A549 (cell line): ENCODE measurements around the gene HMGA1. TPM values are rescaled to one million over a fixed set of nuclear protein-coding genes. Genes with fewer than 3 reads are reported as not detected.

Source experiments
- ATAC-seq, 2 experiments: fragments of 200-7000 bp in 1 of 2; fragments of >200 bp in 1 of 2; cut with Nextera tagmentation in 1 of 2; cut with Tn5 transposase in 1 of 2; 3 replicates each; pipeline versions ENCODE4 v1.8.0 to v1.9.1; 2018 to 2020; ENCODE audit warnings: mild to moderate bottlenecking in 1 of 2, moderate library complexity in 1 of 2
- CTCF ChIA-PET: fragments of 300-600 bp; sonication (Branson Sonifier 250); formaldehyde crosslinking; extraction: SDS; loops from one replicate; lab custom pipeline; 2021; ENCODE audit warnings: antibody characterized with exemption, inconsistent platforms; lab: Yijun Ruan, JAX
- POLR2A ChIA-PET: fragments of 350-600 bp; formaldehyde crosslinking; extraction: SDS; loops from one replicate; lab custom pipeline; 2021; ENCODE audit warnings: antibody characterized with exemption, inconsistent platforms; lab: Yijun Ruan, JAX
- DNase-seq, 2 experiments: peaks; one replicate each; pipeline versions ENCODE4 v3.0.0 to v3.0.0-alpha.2; 2011 to 2016; ENCODE audit warnings: low read depth in 1 of 2, low spot score in 1 of 2
- FAIRE-seq: peaks from 2 replicates; lab custom pipeline; 2011; peaks lifted over from hg19 to GRCh38; lab: Jason Lieb, UNC
- H3K27ac ChIP-seq, 2 experiments: fragments of >200 bp; sonication (Bioruptor Twin); formaldehyde crosslinking; 3 replicates each; pipeline ENCODE4 v1.5.1; 2016 to 2017
- H3K4me1 ChIP-seq: fragments of >200 bp; sonication (Bioruptor Twin); formaldehyde crosslinking; 3 replicates; pipeline ENCODE4 v1.6.1; 2016
- H3K4me2 ChIP-seq: fragments of >200 bp; sonication (Bioruptor Twin); formaldehyde crosslinking; 3 replicates; pipeline ENCODE4 v1.6.1; 2016
- H3K4me3 ChIP-seq: fragments of >200 bp; sonication (Bioruptor Twin); formaldehyde crosslinking; 3 replicates; pipeline ENCODE4 v1.5.1; 2016
- H3K9me3 ChIP-seq: fragments of >200 bp; sonication (Bioruptor Twin); formaldehyde crosslinking; 3 replicates; pipeline ENCODE4 v1.6.1; 2016
- BCL3 ChIP-seq: fragments of >200 bp; sonication (Bioruptor Twin); formaldehyde crosslinking; IDR thresholded peaks from 3 replicates; pipeline ENCODE4 v1.6.1; 2016
- CBX2 ChIP-seq: fragments of 200-600 bp; sonication (generic); IDR thresholded peaks from 2 replicates; pipeline ENCODE4 v1.6.1; 2016; ENCODE audit warnings: low read depth, mild to moderate bottlenecking, borderline replicate concordance
- CBX8 ChIP-seq: fragments of 200-600 bp; sonication (generic); IDR thresholded peaks from 2 replicates; pipeline ENCODE4 v1.6.1; 2016
- CHD2 ChIP-seq: fragments of 150-350 bp; IDR thresholded peaks from 2 replicates; pipeline ENCODE4 v1.6.1; 2014; ENCODE audit warnings: low read length; ENCODE audit not compliant: partially characterized antibody
- CHD4 ChIP-seq: fragments of 200-600 bp; sonication (generic); IDR thresholded peaks from 2 replicates; pipeline ENCODE4 v1.6.1; 2016; ENCODE audit warnings: antibody characterized with exemption, mild to moderate bottlenecking, borderline replicate concordance
- E2F6 ChIP-seq: IDR thresholded peaks from 2 replicates; pipeline ENCODE4 v1.6.1; 2012; ENCODE audit warnings: low read depth, borderline replicate concordance
- EP300 ChIP-seq, 2 experiments: fragments of >200 bp; sonication (Bioruptor Twin); formaldehyde crosslinking; IDR thresholded peaks; 2 replicates in 1 of 2; 3 replicates in 1 of 2; pipeline ENCODE4 v1.6.1; 2016 to 2017
- FOXS1 ChIP-seq: fragments of 250-450 bp; sonication (Bioruptor Pico); IDR thresholded peaks from 2 replicates; pipeline ENCODE4 v1.5.0; 2020; ENCODE audit warnings: mild to moderate bottlenecking, moderate library complexity
- HMGXB4 ChIP-seq: fragments of 250-450 bp; sonication (Bioruptor Pico); IDR thresholded peaks from 2 replicates; pipeline ENCODE4 v1.5.0; 2021; ENCODE audit warnings: mild to moderate bottlenecking, moderate library complexity, borderline replicate concordance
- KDM5A ChIP-seq: fragments of 200-600 bp; sonication (generic); IDR thresholded peaks from 2 replicates; pipeline ENCODE4 v1.6.1; 2016; ENCODE audit warnings: antibody characterized with exemption, mild to moderate bottlenecking
- NPAS2 ChIP-seq: fragments of 250-450 bp; sonication (Bioruptor Pico); IDR thresholded peaks from 2 replicates; pipeline ENCODE4 v1.8.0; 2022; ENCODE audit warnings: mild to moderate bottlenecking, moderate library complexity, borderline replicate concordance
- NR3C1 ChIP-seq: fragments of >200 bp; sonication (Bioruptor Twin); formaldehyde crosslinking; IDR thresholded peaks from 3 replicates; pipeline ENCODE4 v1.6.1; 2017
- RARB ChIP-seq: fragments of 250-450 bp; sonication (Bioruptor Pico); IDR thresholded peaks from 2 replicates; pipeline ENCODE4 v1.8.0; 2021; ENCODE audit warnings: mild to moderate bottlenecking, moderate library complexity
- RCOR1 ChIP-seq: fragments of 150-350 bp; IDR thresholded peaks from 2 replicates; pipeline ENCODE4 v1.6.1; 2014; ENCODE audit warnings: antibody characterized with exemption, low read length, low read depth
- SREBF2 ChIP-seq: fragments of 450-650 bp; IDR thresholded peaks from 2 replicates; pipeline ENCODE4 v1.6.1; 2014; ENCODE audit warnings: mild to moderate bottlenecking, moderate library complexity
- TP53 ChIP-seq: fragments of 250-450 bp; sonication (Bioruptor Pico); IDR thresholded peaks from 2 replicates; pipeline ENCODE4 v1.5.0; 2021; ENCODE audit warnings: mild to moderate bottlenecking, moderate library complexity
- ZSCAN20 ChIP-seq: fragments of 250-450 bp; sonication (Bioruptor Pico); IDR thresholded peaks from 2 replicates; pipeline ENCODE4 v1.8.0; 2022; ENCODE audit warnings: mild to moderate bottlenecking, moderate library complexity
- WGBS: methylation state at CpG from one replicate; pipeline ENCODE4 v1.1.6; 2017; ENCODE audit errors: missing lambda C conversion rate; 5-methylcytosine and 5-hydroxymethylcytosine counted together
- polyA plus RNA-seq, 4 experiments: library from polyadenylated mRNA; depleted of rRNA in 3 of 4; stranded (reverse); fragments of >200 nt; fragmentation: RNase III in 1 of 4; extraction: RNeasy Plus Mini Kit Qiagen cat#74134 plus additional on column Dnase treatment in 1 of 4; gene quantifications; 2 replicates in 3 of 4; 3 replicates in 1 of 4; pipeline ENCODE4 v1.2.3, GENCODE V29; 2011 to 2017
- TF ChIP-seq, protein P1 (sequence below): fragments of 250-450 bp; sonication (Bioruptor Pico); IDR thresholded peaks from 2 replicates; pipeline ENCODE4 v1.5.0; 2020; ENCODE audit warnings: low read depth, mild to moderate bottlenecking, moderate library complexity
- TF ChIP-seq, protein P2 (sequence below): fragments of >200 bp; sonication (Bioruptor Twin); formaldehyde crosslinking; IDR thresholded peaks from 2 replicates; pipeline ENCODE4 v1.6.1; 2016

The HMGA1 gene
- polyA plus RNA-seq, 2 of the 4 experiments (the other 2 are of a cell fraction), result 127 to 249 TPM

DNA sequence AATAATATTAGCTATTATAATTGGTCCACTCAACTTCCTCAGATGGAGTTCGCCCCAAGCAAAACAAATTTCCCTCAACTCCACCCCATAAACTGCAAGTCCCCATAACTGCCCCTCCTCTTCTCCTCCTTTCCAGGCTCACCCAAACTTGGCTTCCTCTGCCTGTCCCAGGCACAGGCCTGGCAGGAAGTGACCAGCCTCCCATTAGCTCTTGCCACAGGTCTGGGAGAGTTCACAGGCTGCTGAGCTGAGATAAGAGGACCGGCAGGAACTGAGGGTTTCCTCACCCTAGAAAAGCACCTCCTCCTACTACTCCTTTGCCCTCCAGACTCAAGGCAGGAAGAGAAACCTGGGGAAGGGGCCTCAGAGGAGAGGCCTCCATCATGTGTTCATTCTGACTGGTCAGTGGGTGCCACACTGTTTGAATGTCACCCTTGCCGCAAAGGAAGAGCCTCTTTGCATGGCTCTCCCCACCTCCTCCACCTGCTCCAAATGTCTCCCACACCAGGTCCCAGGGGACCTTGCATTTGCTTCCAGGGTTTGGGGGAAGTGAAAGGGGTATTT is 36.7 kb downstream of the HMGA1 start:
- H3K4me3 ChIP-seq, result no peak overlapping the region
- 91% methylated on average over 3 of the region's 3 CpGs for WGBS
- ATAC-seq (no peak), DNase-seq (no peak), FAIRE-seq (no peak)
- ChIA-PET CTCF (interaction anchor here (1.6 kb wide), 1 partner anchor 77 kb away, joined by 4 read pairs; no protein-coding TSS in a partner anchor), POLR2A (no interaction called here)
- no peaks in the 10 kb centered on the region for H3K9me3 ChIP-seq
- TF ChIP-seq TP53 (CRISPR knock-in tag), result no peak
- TF ChIP-seq SREBF2, result no peak
- TF ChIP-seq KDM5A, result no peak
- TF ChIP-seq E2F6, result no peak
- TF ChIP-seq CHD2, result no peak
- TF ChIP-seq, protein P1, sequence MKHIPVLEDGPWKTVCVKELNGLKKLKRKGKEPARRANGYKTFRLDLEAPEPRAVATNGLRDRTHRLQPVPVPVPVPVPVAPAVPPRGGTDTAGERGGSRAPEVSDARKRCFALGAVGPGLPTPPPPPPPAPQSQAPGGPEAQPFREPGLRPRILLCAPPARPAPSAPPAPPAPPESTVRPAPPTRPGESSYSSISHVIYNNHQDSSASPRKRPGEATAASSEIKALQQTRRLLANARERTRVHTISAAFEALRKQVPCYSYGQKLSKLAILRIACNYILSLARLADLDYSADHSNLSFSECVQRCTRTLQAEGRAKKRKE, result no peak
- TF ChIP-seq NR3C1, result no peak
- no peak for TF ChIP-seq HMGXB4 (CRISPR knock-in tag)
- H3K4me1 ChIP-seq, result no peaks in the 10 kb centered on the region
- H3K27ac ChIP-seq, result no peak overlapping the region
- no peak overlapping the region for H3K4me2 ChIP-seq

DNA sequence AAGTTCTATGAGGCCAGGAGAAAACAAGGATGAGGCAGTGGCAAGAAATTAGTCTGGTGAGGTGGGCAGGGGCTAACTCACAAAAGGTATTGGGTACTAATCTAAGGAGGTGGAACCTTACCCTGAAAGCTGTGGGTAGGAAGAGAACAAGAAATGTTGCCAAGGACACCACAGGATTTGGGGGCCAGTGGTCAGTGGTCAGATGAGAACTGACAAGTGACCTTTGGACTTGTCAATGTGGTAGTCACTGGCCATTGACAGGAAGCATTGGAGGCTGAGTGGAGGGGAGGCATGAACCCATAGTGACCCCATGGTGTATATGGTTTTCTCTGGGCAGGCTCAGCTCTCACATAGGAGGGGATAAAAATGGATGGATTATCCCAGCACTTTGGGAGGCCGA is 37.5 kb downstream of the HMGA1 start:
- 89% methylated on average over 1 of the region's 1 CpG for WGBS
- CTCF ChIA-PET, result interaction anchor here (0.9 to 1.2 kb wide), 2 partner anchors 24 to 72 kb away, joined by 3 to 4 read pairs; no protein-coding TSS in a partner anchor
- Histone ChIP-seq H3K4me2 (no peak overlapping the region), H3K4me3 (no peak overlapping the region), H3K27ac (no peak overlapping the region), H3K4me1 (no peaks in the 10 kb centered on the region), H3K9me3 (no peaks in the 10 kb centered on the region)
- ATAC-seq (no peak), FAIRE-seq (no peak), DNase-seq (no peak)
- POLR2A ChIA-PET, result no interaction called here
- no peak for TF ChIP-seq CBX2
- TF ChIP-seq EP300 (IDR thresholded peaks at IDR 0.05), result no peak
- TF ChIP-seq TP53 (CRISPR knock-in tag), result no peak
- no peak for TF ChIP-seq SREBF2
- no peak for TF ChIP-seq RARB (CRISPR knock-in tag)
- no peak for TF ChIP-seq CHD4
- TF ChIP-seq, protein P2, sequence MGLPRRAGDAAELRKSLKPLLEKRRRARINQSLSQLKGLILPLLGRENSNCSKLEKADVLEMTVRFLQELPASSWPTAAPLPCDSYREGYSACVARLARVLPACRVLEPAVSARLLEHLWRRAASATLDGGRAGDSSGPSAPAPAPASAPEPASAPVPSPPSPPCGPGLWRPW, result no peak
- no peak for TF ChIP-seq BCL3
- TF ChIP-seq FOXS1 (CRISPR knock-in tag), result no peak
- no peak for TF ChIP-seq NPAS2 (CRISPR knock-in tag)
- no peak for TF ChIP-seq CBX8
- no peak for TF ChIP-seq ZSCAN20 (CRISPR knock-in tag)
- no peak for TF ChIP-seq RCOR1
- no peak for TF ChIP-seq E2F6
